SU-DHL-6 (cell line): ENCODE measurements around the gene CEP72.

Source experiments
- CTCF ChIP-seq: fragments of 200-600 bp; sonication (generic); IDR thresholded peaks from one replicate; pipeline ENCODE4 v1.5.1; 2017; ENCODE audit warnings: antibody characterized with exemption, mild to moderate bottlenecking, low read length, moderate library complexity; ENCODE audit not compliant: insufficient read depth, poor library complexity, severe bottlenecking
- EZH2phosphoT487 ChIP-seq: fragments of 200-600 bp; sonication (generic), shearing (Covaris generic); conservative IDR thresholded peaks from 2 replicates; pipeline ENCODE4 v1.6.1; 2018; ENCODE audit warnings: mild to moderate bottlenecking, antibody characterized with exemption, low read length, moderate library complexity, mixed read lengths

GRCh38 chr5:644971-645370, 32.8 kb downstream of the CEP72 start:
- TF ChIP-seq CTCF (no peak), EZH2phosphoT487 (no peak)
